IPS-18a (cell line): ENCODE results near the gene SLC2A10.

Experiments
- H3K27ac ChIP-seq: one replicate; pipeline ENCODE4 v1.5.1; 2013; ENCODE audit warnings: low read length
- H3K27me3 ChIP-seq: one replicate; pipeline ENCODE4 v1.6.1; 2013; ENCODE audit warnings: mild to moderate bottlenecking, low read length; ENCODE audit not compliant: control insufficient read depth, insufficient read depth
- H3K36me3 ChIP-seq: one replicate; pipeline ENCODE4 v1.6.1; 2013; ENCODE audit warnings: low read depth, low read length; ENCODE audit not compliant: control insufficient read depth
- H3K4me1 ChIP-seq: one replicate; pipeline ENCODE4 v1.6.1; 2013; ENCODE audit warnings: low read depth, low read length; ENCODE audit not compliant: control insufficient read depth
- H3K4me3 ChIP-seq: one replicate; pipeline ENCODE4 v1.5.1; 2013; ENCODE audit warnings: low read length
- H3K9ac ChIP-seq: one replicate; pipeline ENCODE4 v1.6.1; 2013; ENCODE audit warnings: mild to moderate bottlenecking, low read length, moderate library complexity
- H3K9me3 ChIP-seq: one replicate; pipeline ENCODE4 v1.6.1; 2013; ENCODE audit warnings: low read depth, low read length; ENCODE audit not compliant: control insufficient read depth

Gene SLC2A10

DNA sequence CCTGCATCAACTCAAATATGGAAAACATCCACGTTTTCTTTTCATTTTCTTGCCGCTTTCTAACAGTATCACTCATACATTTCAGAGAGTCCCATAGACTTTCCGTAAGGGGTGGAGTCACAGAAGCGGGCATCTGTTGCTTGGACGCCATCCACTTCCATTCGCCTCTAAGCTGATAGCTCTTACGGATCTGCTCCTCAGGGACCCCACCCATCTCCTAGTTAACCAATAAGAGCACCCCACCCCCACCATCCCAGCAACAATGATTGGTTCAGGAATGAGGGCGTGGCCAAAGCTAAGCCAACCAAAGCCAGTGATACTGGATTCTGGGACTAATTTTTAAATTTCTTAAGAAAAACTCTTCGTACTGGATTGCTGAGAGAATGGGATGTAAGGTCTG is 42.4 kb downstream of the SLC2A10 start:
- H3K4me3 ChIP-seq: no peak overlapping the region
- no peaks in the 10 kb centered on the region for H3K36me3 ChIP-seq
- H3K9ac ChIP-seq: no peak overlapping the region
- H3K27ac ChIP-seq: no peak overlapping the region
- H3K27me3 ChIP-seq: no peaks in the 10 kb centered on the region
- no peaks in the 10 kb centered on the region for H3K9me3 ChIP-seq
- H3K4me1 ChIP-seq: no peaks in the 10 kb centered on the region

- Histone ChIP-seq H3K36me3 (no peaks in the 10 kb centered on the region), H3K4me1 (no peaks in the 10 kb centered on the region), H3K9me3 (no peaks in the 10 kb centered on the region), H3K9ac (no peak overlapping the region), H3K27me3 (no peaks in the 10 kb centered on the region), H3K27ac (no peak overlapping the region), H3K4me3 (no peak overlapping the region)
Observed at GRCh38 chr20:46752728-46753127, 43.3 kb downstream of the SLC2A10 start.

- no peaks in the 10 kb centered on the region for H3K9me3 ChIP-seq
- no peaks in the 10 kb centered on the region for H3K36me3 ChIP-seq
- H3K4me3 ChIP-seq: no peak overlapping the region
- H3K9ac ChIP-seq: no peak overlapping the region
- no peaks in the 10 kb centered on the region for H3K4me1 ChIP-seq
- H3K27ac ChIP-seq: no peak overlapping the region
- no peaks in the 10 kb centered on the region for H3K27me3 ChIP-seq
Observed at GRCh38 chr20:46755483-46756413, 46.3 kb downstream of the SLC2A10 start.

DNA sequence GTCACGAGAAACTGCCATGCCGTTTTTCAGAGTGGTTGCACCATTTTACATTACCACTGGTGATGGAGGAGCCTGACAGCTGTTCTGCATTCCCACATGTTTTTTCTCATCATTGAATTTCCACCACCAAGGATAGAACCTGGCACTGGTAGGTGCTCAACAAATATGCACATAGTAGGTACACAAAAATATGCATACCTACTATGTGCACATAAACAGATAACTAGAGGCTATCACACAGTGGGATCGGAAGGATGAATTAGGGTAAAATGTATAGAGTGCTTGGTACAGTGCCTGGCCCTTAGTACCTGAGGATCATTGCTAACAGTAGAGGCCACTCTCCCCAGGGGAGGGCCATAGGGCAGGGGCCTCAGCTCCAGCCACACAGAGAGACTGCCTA is 47.0 kb downstream of the SLC2A10 start:
- H3K27ac ChIP-seq: no peak overlapping the region
- no peak overlapping the region for H3K9ac ChIP-seq
- no peaks in the 10 kb centered on the region for H3K36me3 ChIP-seq
- no peaks in the 10 kb centered on the region for H3K4me1 ChIP-seq
- no peaks in the 10 kb centered on the region for H3K27me3 ChIP-seq
- no peaks in the 10 kb centered on the region for H3K9me3 ChIP-seq
- H3K4me3 ChIP-seq: no peak overlapping the region

- no peak overlapping the region for H3K9ac ChIP-seq
- no peaks in the 10 kb centered on the region for H3K36me3 ChIP-seq
- no peaks in the 10 kb centered on the region for H3K4me1 ChIP-seq
- H3K9me3 ChIP-seq: no peaks in the 10 kb centered on the region
- no peak overlapping the region for H3K4me3 ChIP-seq
- no peak overlapping the region for H3K27ac ChIP-seq
- H3K27me3 ChIP-seq: no peaks in the 10 kb centered on the region
Observed at GRCh38 chr20:46757135-46757534, 47.7 kb downstream of the SLC2A10 start.

GRCh38 chr20:46757754-46758678 is 48.6 kb downstream of the SLC2A10 start:
- Histone ChIP-seq H3K9ac (no peak overlapping the region), H3K9me3 (no peaks in the 10 kb centered on the region), H3K27ac (no peak overlapping the region), H3K4me1 (no peaks in the 10 kb centered on the region), H3K27me3 (no peaks in the 10 kb centered on the region), H3K4me3 (no peak overlapping the region), H3K36me3 (no peaks in the 10 kb centered on the region)

DNA sequence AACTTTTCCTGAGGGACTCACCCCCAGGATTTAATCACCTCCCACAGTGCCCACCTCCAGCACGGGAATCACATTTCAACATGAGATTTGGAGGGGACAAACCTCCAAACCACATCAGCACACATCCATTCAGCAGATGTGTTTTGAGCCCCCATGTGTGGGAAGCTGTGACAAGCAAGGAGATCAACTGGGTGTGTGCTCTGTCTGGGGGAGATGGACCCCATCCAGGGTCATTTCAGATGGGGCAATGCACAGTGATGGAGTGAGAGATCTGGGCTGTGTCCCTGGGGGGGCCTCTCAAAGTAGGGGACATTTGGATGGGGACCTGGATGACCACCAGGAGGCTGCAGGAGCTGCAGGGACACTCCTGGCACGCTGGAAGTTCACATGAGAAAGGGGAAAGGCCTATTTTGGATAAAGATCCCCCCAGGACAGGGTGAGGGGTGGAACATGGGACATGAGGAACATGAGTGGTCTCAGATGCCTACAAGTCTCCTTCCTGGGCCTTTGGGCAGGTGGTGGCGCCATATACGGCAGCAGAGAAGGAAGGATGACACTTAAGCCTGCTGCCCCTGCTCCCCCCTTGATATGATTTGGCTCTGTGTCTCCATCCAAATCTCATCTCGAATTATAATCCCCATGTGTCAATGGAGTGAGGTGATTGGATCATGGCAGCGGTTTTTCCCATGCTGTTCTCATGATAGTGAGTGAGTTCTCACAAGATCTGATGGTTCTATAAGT is 49.6 kb downstream of the SLC2A10 start:
- Histone ChIP-seq H3K36me3 (no peaks in the 10 kb centered on the region), H3K4me3 (no peak overlapping the region), H3K9me3 (no peaks in the 10 kb centered on the region), H3K27ac (no peak overlapping the region), H3K4me1 (no peaks in the 10 kb centered on the region), H3K9ac (no peak overlapping the region), H3K27me3 (no peaks in the 10 kb centered on the region)

GRCh38 chr20:46761566-46761965 is 52.1 kb downstream of the SLC2A10 start:
- Histone ChIP-seq H3K27ac (no peak overlapping the region), H3K9ac (no peak overlapping the region), H3K36me3 (no peaks in the 10 kb centered on the region), H3K9me3 (no peaks in the 10 kb centered on the region), H3K4me1 (no peaks in the 10 kb centered on the region), H3K27me3 (no peaks in the 10 kb centered on the region), H3K4me3 (no peak overlapping the region)

- H3K9me3 ChIP-seq: no peaks in the 10 kb centered on the region
- no peak overlapping the region for H3K9ac ChIP-seq
- H3K27ac ChIP-seq: no peak overlapping the region
- no peaks in the 10 kb centered on the region for H3K27me3 ChIP-seq
- H3K4me3 ChIP-seq: no peak overlapping the region
- no peaks in the 10 kb centered on the region for H3K4me1 ChIP-seq
- no peaks in the 10 kb centered on the region for H3K36me3 ChIP-seq
Observed at GRCh38 chr20:46764068-46764467, 54.6 kb downstream of the SLC2A10 start.

- no peak overlapping the region for H3K9ac ChIP-seq
- H3K4me3 ChIP-seq: no peak overlapping the region
- H3K27ac ChIP-seq: no peak overlapping the region
- no peaks in the 10 kb centered on the region for H3K4me1 ChIP-seq
- no peaks in the 10 kb centered on the region for H3K36me3 ChIP-seq
- no peaks in the 10 kb centered on the region for H3K27me3 ChIP-seq
- no peaks in the 10 kb centered on the region for H3K9me3 ChIP-seq
Observed at GRCh38 chr20:46765506-46766120, 56.2 kb downstream of the SLC2A10 start.
